SK-N-MC (cell line): ENCODE data around the gene SPOUT1.
"Not testable (repeated sequence)": the region's sequence is repeated elsewhere in the genome, so short reads cannot be mapped to it uniquely, and the experiment has no call there.

Experiments used
- DNase-seq: peaks from one replicate; pipeline ENCODE4 v3.0.0-alpha.2; 2011; ENCODE audit warnings: low read depth, low spot score
- H3K27ac ChIP-seq: fragments of 200-600 bp; sonication (generic); 2 replicates; pipeline ENCODE4 v1.5.1; 2016; ENCODE audit warnings: mixed run types
- H3K36me3 ChIP-seq: fragments of 200-600 bp; sonication (generic); 2 replicates; pipeline ENCODE4 v1.6.1; 2017; ENCODE audit warnings: antibody characterized with exemption, low read length, mixed read lengths; ENCODE audit not compliant: insufficient read depth
- H3K4me3 ChIP-seq: fragments of 200-600 bp; sonication (generic); 2 replicates; pipeline ENCODE4 v1.5.1; 2016
- H3K9ac ChIP-seq: fragments of 200-600 bp; sonication (generic); 2 replicates; pipeline ENCODE4 v1.8.0; 2017; ENCODE audit warnings: mixed run types, mixed read lengths; ENCODE audit not compliant: insufficient read length
- H3K9me3 ChIP-seq: fragments of 200-600 bp; sonication (generic); 2 replicates; pipeline ENCODE4 v1.6.1; 2017; ENCODE audit warnings: low read depth, mild to moderate bottlenecking, antibody characterized with exemption, low read length, moderate library complexity, mixed read lengths
- EZH2 ChIP-seq: fragments of 200-600 bp; sonication (generic); IDR thresholded peaks from one replicate; pipeline ENCODE4 v1.6.1; 2017; ENCODE audit warnings: antibody characterized with exemption
- FOXP2 ChIP-seq: optimal IDR thresholded peaks from 2 replicates; pipeline ENCODE3; 2011; ENCODE audit warnings: mild to moderate bottlenecking, moderate library complexity; ENCODE audit not compliant: insufficient read depth; ENCODE audit errors: extremely low read length, control extremely low read depth
- POLR2AphosphoS5 ChIP-seq: IDR thresholded peaks from 2 replicates; pipeline ENCODE4 v1.6.1; 2012; ENCODE audit warnings: mild to moderate bottlenecking, low read depth, low read length, borderline replicate concordance

The SPOUT1 gene

DNA sequence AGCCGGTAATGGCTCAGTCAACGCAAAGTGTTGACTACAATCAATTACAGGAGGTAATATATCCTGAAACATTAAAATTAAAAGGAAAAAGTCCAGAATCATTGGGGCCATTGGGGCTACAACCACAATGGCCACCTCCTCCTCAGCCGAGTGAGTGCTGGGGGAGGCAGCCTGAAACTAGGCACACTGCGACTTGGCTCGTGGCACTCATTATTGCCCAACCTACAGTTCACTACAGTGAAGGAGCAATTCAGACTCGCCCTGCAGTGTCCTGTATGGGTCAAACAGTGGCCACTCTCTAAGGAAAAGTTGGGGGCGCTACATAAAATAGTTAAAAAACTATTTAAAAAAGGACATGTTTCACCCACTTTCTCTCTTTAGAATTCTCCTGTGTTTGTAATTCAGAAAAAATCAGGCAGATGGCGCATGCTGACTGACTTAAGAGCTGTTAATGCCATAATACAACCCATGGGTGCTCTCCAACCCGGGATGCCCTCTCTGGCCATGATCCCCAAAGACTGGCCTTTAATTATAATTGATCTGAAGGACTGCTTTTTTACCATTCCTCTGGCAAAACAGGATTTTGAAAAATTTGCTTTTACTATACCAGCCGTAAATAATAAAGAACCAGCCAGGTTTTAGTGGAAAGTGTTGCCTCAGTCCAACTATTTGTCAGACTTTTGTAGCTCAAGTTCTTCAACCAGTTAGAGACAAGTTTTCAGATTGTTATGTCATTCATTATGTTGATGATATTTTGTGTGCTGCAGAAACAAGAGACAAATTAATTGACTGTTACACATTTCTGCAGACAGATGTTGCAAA is 22.4 kb upstream of the SPOUT1 start:
- not testable (repeated sequence) for DNase-seq, H3K9ac ChIP-seq, H3K27ac ChIP-seq, H3K9me3 ChIP-seq, H3K36me3 ChIP-seq, H3K4me3 ChIP-seq

DNA sequence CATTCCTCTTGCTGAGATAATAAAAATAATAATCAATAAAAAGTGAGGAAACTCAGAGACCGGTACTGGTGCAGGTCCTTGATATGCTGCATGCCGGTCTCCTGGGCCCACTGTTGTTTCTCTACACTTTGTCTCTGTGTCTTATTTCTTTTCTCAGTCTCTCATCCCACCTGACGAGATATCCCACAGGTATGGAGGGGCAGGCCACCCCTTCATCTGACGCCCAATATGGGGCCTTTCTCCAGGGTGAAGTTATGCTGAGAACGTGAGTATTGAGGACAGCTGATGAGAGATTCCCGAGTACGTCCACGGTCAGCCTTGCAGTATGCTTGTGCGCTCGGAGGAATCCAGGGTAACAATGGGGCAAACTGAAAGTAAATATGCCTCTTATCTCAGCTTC is 21.4 kb upstream of the SPOUT1 start:
- H3K36me3 ChIP-seq = not testable (repeated sequence)

DNA sequence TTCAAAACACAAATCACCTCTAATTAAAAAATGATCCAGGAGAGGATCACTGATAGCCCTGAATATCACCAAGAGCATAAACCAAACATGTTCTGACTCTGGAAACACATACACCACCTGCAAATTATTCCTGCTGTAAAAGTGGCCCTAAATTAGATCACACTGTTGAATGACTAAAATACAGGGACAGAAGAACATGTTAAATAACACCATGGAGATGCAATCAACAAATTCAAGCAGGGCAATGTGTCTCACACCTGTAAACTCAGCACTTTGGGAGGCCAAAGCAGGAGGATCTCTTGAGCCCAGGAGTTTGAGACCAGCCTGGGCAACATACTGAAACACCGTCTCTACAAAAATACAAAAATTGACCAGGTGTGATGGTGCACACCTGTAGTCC is 18.2 kb upstream of the SPOUT1 start:
- no peak for DNase-seq
- no peak overlapping the region for H3K4me3 ChIP-seq
- H3K36me3 ChIP-seq = no peaks in the 10 kb centered on the region
- H3K27ac ChIP-seq = no peak overlapping the region
- no peak overlapping the region for H3K9ac ChIP-seq
- no peaks in the 10 kb centered on the region for H3K9me3 ChIP-seq
- no peak for TF ChIP-seq FOXP2
- no peak for TF ChIP-seq EZH2

More for the DNA sequence above, 21.4 kb upstream of the SPOUT1 start:
- DNase-seq, H3K9me3 ChIP-seq, H3K27ac ChIP-seq, H3K9ac ChIP-seq, H3K4me3 ChIP-seq: not testable (repeated sequence)

DNA sequence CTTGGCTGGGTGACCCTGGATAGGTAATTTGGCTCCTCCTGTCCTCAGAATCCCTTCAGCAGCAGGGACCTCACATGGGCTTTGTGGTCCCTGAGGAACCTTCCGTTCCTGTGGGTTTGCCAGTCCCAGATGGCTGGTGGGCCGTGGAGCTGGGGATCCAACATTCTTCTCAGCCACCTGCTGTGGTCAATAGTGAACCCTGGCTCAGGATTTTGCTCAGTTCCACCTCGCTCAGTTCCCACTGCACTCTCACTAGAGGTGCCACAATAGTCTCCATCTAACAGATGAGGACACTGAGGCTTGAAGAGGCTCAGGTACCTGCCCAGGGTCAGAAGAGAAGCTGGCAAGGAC is 17.1 kb upstream of the SPOUT1 start:
- Histone ChIP-seq H3K4me3 (no peak overlapping the region), H3K9ac (no peak overlapping the region), H3K9me3 (no peaks in the 10 kb centered on the region), H3K36me3 (no peaks in the 10 kb centered on the region), H3K27ac (no peak overlapping the region)
- TF ChIP-seq POLR2AphosphoS5 (no peak), EZH2 (no peak), FOXP2 (no peak)
- DNase-seq = no peak

DNA sequence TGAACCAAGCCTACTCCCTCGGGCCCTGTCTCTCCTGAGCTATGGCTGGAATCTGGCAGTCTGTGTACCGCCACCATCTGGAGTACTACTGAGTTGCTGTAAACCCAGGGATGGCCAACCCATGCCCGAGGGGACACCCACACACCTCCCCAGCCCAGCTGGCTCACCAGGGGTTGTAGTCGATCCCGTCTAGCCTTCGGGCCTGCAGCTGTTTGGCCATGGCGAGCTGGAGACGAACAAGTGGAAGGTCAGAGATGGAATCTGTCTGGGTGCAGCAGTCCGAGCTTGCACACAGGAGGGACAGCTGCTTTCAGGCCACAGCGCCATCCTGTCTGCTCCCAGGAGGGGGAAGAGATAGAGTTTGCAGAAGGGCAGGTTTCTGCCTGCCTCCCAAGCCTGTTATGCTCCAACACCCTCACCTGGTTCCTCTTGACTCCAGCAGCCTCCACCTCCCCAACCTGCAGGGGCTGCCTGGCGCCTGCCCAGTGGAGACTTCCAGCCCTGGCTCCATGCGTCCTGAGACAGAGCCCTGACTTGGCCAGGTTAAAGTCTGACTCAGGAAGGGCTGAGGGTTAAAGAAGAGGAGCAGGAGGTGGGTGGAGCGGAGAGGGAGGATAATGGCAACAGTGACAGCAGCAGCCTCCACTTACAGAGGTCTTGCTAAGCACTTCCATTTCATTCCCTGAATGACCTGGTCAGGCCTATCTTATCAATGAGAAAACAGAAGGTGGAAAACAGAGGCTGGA is 15.8 kb upstream of the SPOUT1 start:
- H3K36me3 ChIP-seq = no peaks in the 10 kb centered on the region
- DNase-seq = no peak
- TF ChIP-seq EZH2 (no peak), FOXP2 (no peak), POLR2AphosphoS5 (no peak)
- no peak overlapping the region for H3K27ac ChIP-seq
- no peak overlapping the region for H3K4me3 ChIP-seq
- no peaks in the 10 kb centered on the region for H3K9me3 ChIP-seq
- no peak overlapping the region for H3K9ac ChIP-seq

DNA sequence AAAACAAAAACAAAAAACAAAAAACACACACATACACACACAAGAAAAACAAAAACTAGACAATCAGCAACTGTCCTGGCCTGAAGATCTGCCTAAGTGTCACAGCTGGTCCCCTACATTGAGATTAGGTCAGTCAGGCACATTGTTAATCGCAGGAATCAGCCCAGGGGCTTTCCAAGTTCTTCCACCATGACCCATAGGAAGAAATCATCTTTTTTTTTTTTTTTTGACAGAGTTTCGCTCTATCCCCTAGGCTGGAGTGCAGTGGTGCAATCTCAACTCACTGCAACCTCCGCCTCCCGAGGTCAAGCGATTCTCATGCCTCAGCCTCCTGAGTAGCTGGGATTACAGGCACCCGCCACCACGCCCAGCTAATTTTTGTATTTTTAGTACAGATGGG is 13.6 kb upstream of the SPOUT1 start:
- not testable (repeated sequence) for H3K9me3 ChIP-seq, H3K27ac ChIP-seq, DNase-seq, H3K36me3 ChIP-seq, H3K9ac ChIP-seq, H3K4me3 ChIP-seq

DNA sequence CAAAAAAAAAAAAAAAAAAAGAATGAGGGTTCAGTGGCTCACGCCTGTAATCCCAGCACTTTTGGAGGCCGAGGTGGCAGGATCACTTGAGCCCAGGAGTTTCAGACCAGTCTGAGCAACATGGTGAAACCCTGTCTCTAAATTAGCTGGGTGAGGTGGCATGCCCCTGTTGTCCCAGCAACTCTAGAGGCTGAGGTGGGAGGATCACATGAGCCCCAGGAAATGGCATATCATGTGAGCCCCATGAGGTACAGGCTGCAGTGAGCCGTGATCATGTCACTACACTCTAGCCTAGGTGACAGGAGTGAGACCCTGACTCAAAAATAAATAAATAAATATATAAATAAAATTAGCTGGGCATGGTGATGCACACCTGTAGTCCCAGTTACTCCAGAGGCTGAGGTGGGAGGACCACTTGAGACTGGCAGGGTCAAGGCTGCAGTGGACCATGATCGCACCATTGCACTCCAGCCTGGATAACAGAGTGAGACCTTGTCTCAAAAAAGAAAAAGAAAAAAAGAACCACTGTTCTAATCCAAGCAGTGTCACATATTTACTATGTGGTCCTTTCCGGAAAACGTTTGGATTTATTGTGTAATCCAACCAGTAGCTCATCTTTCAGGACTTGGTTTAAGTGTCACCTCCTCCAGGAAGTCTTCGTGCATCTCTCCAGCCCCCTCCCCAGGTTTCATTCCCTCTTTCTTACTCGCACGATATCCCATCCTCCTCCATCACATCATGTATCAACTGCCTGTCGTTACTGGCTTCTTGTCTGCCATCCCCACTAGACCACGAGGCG is 12.3 kb upstream of the SPOUT1 start:
- no peak for DNase-seq
- no peak overlapping the region for H3K27ac ChIP-seq
- no peaks in the 10 kb centered on the region for H3K9me3 ChIP-seq
- no peaks in the 10 kb centered on the region for H3K36me3 ChIP-seq
- H3K4me3 ChIP-seq = no peak overlapping the region
- TF ChIP-seq POLR2AphosphoS5 (no peak), EZH2 (no peak), FOXP2 (no peak)
- H3K9ac ChIP-seq = no peak overlapping the region

DNA sequence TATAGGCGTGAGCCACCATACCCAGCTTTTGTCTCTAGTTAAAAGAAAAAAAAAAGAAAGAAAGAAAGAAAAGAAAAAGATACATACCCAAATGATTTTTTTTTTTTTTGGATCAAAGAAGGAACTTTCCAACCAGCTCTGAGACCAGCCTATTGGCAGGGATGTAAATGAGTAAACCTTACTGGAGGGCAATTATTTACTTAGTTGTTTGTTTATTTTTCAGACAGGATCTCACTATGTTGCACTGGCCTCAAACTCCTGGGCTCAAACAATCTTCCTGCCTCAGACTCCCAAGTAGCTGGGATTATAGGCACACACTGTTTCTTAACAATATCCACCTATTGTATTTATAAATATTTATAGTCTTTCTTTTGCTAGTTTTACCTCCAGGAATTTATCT is 10.9 kb upstream of the SPOUT1 start:
- no peak for DNase-seq
- H3K4me3 ChIP-seq = no peak overlapping the region
- H3K36me3 ChIP-seq = no peaks in the 10 kb centered on the region
- H3K9ac ChIP-seq = no peak overlapping the region
- H3K27ac ChIP-seq = no peak overlapping the region
- no peak for TF ChIP-seq FOXP2
- TF ChIP-seq POLR2AphosphoS5 = no peak
- TF ChIP-seq EZH2 = no peak
- H3K9me3 ChIP-seq = no peaks in the 10 kb centered on the region

DNA sequence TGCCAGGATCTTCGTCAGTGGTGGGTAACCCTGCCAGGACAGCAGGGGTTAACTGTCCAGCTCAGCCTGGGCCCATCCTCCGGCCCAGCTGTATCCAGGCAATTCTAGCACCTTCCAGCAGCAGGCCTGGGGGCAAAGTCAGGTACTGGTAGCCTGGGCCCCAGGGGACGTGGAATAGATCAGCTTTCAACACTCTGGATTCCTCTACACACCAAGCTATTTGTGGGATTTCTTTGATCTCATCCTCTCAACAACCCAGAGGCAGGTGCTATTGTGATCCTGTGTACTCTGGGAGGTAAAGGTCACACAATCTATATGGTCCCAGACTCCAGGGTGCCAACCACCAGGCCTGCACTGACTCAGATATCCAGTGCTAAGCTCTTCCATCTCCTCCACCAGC is 8.7 kb upstream of the SPOUT1 start:
- Histone ChIP-seq H3K4me3 (no peak overlapping the region), H3K36me3 (no peaks in the 10 kb centered on the region; the same call in 1 of the 2 replicates), H3K9ac (no peak overlapping the region), H3K9me3 (no peaks in the 10 kb centered on the region), H3K27ac (no peak overlapping the region)
- no peak for TF ChIP-seq POLR2AphosphoS5
- TF ChIP-seq FOXP2 = no peak
- TF ChIP-seq EZH2 = no peak
- DNase-seq = no peak
